SK-N-MC (cell line): ENCODE results near the gene CACNB2.

Source experiments
- DNase-seq: peaks from one replicate; pipeline ENCODE4 v3.0.0-alpha.2; 2011; ENCODE audit warnings: low read depth, low spot score
- H3K27ac ChIP-seq: fragments of 200-600 bp; sonication (generic); 2 replicates; pipeline ENCODE4 v1.5.1; 2016; ENCODE audit warnings: mixed run types
- H3K36me3 ChIP-seq: fragments of 200-600 bp; sonication (generic); 2 replicates; pipeline ENCODE4 v1.6.1; 2017; ENCODE audit warnings: antibody characterized with exemption, low read length, mixed read lengths; ENCODE audit not compliant: insufficient read depth
- H3K4me3 ChIP-seq: fragments of 200-600 bp; sonication (generic); 2 replicates; pipeline ENCODE4 v1.5.1; 2016
- H3K9ac ChIP-seq: fragments of 200-600 bp; sonication (generic); 2 replicates; pipeline ENCODE4 v1.8.0; 2017; ENCODE audit warnings: mixed run types, mixed read lengths; ENCODE audit not compliant: insufficient read length
- H3K9me3 ChIP-seq: fragments of 200-600 bp; sonication (generic); 2 replicates; pipeline ENCODE4 v1.6.1; 2017; ENCODE audit warnings: low read depth, mild to moderate bottlenecking, antibody characterized with exemption, low read length, moderate library complexity, mixed read lengths
- EZH2 ChIP-seq: fragments of 200-600 bp; sonication (generic); IDR thresholded peaks from one replicate; pipeline ENCODE4 v1.6.1; 2017; ENCODE audit warnings: antibody characterized with exemption
- FOXP2 ChIP-seq: optimal IDR thresholded peaks from 2 replicates; pipeline ENCODE3; 2011; ENCODE audit warnings: mild to moderate bottlenecking, moderate library complexity; ENCODE audit not compliant: insufficient read depth; ENCODE audit errors: extremely low read length, control extremely low read depth
- POLR2AphosphoS5 ChIP-seq: IDR thresholded peaks from 2 replicates; pipeline ENCODE4 v1.6.1; 2012; ENCODE audit warnings: mild to moderate bottlenecking, low read depth, low read length, borderline replicate concordance

The CACNB2 gene

DNA sequence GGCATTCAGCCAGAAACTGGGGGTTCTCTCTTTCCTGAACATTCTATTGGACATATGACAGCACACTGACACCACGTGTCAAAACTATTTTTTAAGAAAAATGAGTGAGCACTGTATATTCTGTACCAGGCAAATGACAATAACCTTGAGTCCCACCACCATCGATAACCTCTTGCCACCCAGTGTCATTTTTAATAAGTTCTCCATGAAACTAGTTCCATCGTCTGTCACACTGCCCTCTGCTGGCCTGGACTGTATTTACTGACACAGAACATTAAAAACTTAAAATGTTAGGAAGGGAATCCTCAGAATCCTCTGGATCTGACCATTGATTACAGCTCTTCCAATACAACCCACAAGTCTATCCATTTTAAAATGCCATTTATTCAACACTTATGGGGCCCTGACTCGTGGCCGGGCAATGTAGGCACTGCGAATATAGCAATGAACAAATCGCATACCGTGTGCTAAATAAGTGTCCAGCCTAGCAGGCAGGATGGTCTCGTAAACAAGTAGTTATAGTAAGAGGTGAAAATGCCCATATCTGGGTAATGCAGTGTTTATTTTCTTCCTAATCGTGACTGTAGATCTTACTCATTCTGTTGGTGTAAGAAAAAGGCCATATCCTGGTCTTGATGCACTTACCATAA, 35.9 kb upstream of the CACNB2 start:
- H3K36me3 ChIP-seq, result no peaks in the 10 kb centered on the region
- no peak overlapping the region for H3K4me3 ChIP-seq
- H3K9ac ChIP-seq, result no peak overlapping the region
- TF ChIP-seq EZH2 (no peak), POLR2AphosphoS5 (no peak), FOXP2 (no peak)
- no peaks in the 10 kb centered on the region for H3K9me3 ChIP-seq
- DNase-seq, result no peak
- H3K27ac ChIP-seq, result no peak overlapping the region

DNA sequence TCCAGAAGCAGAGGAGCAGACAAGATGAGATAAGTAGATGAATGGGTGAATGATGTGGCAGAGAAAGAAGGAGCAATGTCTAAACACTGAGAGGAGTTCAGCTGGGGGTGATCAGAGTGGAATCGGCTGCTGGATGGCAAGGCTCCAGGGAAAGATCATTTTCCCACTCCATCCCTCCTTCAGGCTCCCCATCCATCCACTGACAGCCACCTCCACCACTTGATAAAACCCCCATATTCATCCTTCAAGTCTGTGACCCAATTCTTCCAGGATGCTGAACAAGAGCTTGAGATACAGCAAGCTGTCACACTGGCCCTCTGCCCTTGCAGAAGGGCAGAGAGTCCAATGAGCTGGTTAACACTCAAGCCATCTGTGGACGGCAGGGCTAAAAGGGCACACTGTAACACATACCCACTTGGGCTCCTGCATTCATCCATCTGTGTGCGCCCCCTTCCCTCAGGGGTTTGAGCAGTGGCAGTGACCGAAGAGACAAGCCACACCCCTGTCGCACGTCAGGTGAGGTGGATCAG, 30.8 kb upstream of the CACNB2 start:
- H3K9me3 ChIP-seq, result no peaks in the 10 kb centered on the region
- DNase-seq, result no peak
- H3K4me3 ChIP-seq, result no peak overlapping the region
- no peak overlapping the region for H3K9ac ChIP-seq
- TF ChIP-seq POLR2AphosphoS5 (no peak), FOXP2 (no peak), EZH2 (no peak)
- no peak overlapping the region for H3K27ac ChIP-seq
- H3K36me3 ChIP-seq, result no peaks in the 10 kb centered on the region

GRCh38 chr10:18113881-18114280, 26.3 kb upstream of the CACNB2 start:
- Histone ChIP-seq H3K36me3 (no peaks in the 10 kb centered on the region), H3K4me3 (no peak overlapping the region), H3K27ac (no peak overlapping the region), H3K9ac (no peak overlapping the region), H3K9me3 (no peaks in the 10 kb centered on the region)
- TF ChIP-seq POLR2AphosphoS5 (no peak), EZH2 (no peak), FOXP2 (no peak)
- no peak for DNase-seq

GRCh38 chr10:18117276-18117675, 22.9 kb upstream of the CACNB2 start:
- no peak overlapping the region for H3K9ac ChIP-seq
- TF ChIP-seq EZH2, result no peak
- no peak for TF ChIP-seq FOXP2
- no peak for TF ChIP-seq POLR2AphosphoS5

DNA sequence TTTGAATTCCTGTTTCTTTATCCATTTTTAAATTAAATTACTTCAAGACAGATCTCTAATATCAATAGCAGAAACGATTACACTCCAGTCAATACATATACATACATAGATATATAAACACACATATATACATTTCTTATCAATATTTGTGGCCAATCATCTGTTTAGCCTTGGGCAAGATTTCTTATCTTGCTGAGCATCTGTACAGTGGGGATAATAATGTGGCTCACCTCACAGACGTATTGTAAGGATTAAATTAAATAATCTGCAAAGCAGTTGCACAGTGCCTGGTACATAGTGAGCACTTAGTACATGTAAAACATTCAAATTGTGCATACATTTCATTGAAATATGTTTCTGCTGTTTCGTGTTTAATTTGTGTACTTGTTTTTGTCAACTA, 17.5 kb upstream of the CACNB2 start:
- Histone ChIP-seq H3K36me3 (no peaks in the 10 kb centered on the region), H3K9ac (no peak overlapping the region)

More at GRCh38 chr10:18117276-18117675, 22.9 kb upstream of the CACNB2 start:
- Histone ChIP-seq H3K9me3 (no peaks in the 10 kb centered on the region), H3K27ac (no peak overlapping the region), H3K36me3 (no peaks in the 10 kb centered on the region), H3K4me3 (no peak overlapping the region)
- no peak for DNase-seq

DNA sequence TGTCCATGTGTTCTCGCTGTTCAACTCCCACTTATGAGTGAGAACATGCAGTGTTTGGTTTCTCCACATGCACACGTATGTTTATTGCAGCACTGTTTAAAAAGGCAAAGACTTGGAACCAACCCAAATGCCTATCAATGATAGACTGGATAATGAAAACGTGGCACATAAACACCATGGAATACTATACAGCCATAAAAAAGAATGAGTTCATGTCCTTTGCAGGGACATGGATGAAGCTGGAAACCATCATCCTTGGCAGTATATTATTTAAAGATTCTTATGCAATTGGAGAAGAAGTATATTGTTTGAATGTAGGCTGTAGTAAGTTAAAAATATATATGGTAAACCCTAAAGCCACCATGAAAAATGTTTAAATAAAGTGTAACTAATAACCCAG, 7.2 kb upstream of the CACNB2 start:
- DNase-seq, result no peak
- TF ChIP-seq POLR2AphosphoS5, result no peak
- no peak for TF ChIP-seq FOXP2
- TF ChIP-seq EZH2, result no peak

More for the DNA sequence above, 17.5 kb upstream of the CACNB2 start:
- no peaks in the 10 kb centered on the region for H3K9me3 ChIP-seq
- no peak for TF ChIP-seq FOXP2
- no peak for DNase-seq
- no peak overlapping the region for H3K27ac ChIP-seq
- H3K4me3 ChIP-seq, result no peak overlapping the region

GRCh38 chr10:18134509-18134908, 5.7 kb upstream of the CACNB2 start:
- H3K9ac ChIP-seq, result no peak overlapping the region
- H3K27ac ChIP-seq, result peak overlapping the region; percentile 99
- TF ChIP-seq FOXP2 (no peak), EZH2 (no peak), POLR2AphosphoS5 (no peak)
- H3K4me3 ChIP-seq, result peak overlapping the region; percentile 69
- H3K36me3 ChIP-seq, result no peaks in the 10 kb centered on the region
- DNase-seq, result no peak
- H3K9me3 ChIP-seq, result peaks cover 5% of the 10 kb centered on the region; the same call in 1 of the 2 replicates

More for the DNA sequence above, 7.2 kb upstream of the CACNB2 start:
- H3K9me3 ChIP-seq, result no peaks in the 10 kb centered on the region; the same call in 1 of the 2 replicates
- H3K4me3 ChIP-seq, result no peak overlapping the region
- no peak overlapping the region for H3K9ac ChIP-seq
- H3K27ac ChIP-seq, result no peak overlapping the region
- no peaks in the 10 kb centered on the region for H3K36me3 ChIP-seq

DNA sequence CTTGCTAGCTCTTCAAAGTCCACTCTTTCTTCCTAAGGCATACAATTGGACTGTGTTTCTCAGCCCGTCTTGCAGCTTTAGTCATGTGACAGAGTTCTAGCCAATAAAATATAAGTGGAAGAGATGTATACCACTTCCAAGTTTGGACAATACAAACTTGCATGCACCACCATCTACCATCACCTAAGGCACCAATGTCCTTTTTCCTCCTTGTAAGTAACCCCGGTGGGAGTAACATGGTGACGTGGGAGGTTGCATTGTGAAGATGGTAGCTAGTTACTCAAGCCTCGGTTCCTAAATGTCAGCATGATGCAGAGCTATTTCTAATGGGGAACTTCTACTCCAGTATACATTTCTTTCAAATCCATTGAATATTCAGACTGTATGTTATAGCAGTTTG, 5.3 kb upstream of the CACNB2 start:
- peak overlapping the region; percentile 69 for H3K4me3 ChIP-seq
- no peaks in the 10 kb centered on the region for H3K36me3 ChIP-seq
- TF ChIP-seq FOXP2 (no peak), EZH2 (no peak), POLR2AphosphoS5 (no peak)
- H3K27ac ChIP-seq, result peak overlapping the region; percentile 99
- peaks cover 5% of the 10 kb centered on the region; the same call in 1 of the 2 replicates for H3K9me3 ChIP-seq
- peak overlapping the region; percentile 67 for H3K9ac ChIP-seq
- DNase-seq, result no peak
